ENCODE results near the gene NFE2L2.

DNA sequence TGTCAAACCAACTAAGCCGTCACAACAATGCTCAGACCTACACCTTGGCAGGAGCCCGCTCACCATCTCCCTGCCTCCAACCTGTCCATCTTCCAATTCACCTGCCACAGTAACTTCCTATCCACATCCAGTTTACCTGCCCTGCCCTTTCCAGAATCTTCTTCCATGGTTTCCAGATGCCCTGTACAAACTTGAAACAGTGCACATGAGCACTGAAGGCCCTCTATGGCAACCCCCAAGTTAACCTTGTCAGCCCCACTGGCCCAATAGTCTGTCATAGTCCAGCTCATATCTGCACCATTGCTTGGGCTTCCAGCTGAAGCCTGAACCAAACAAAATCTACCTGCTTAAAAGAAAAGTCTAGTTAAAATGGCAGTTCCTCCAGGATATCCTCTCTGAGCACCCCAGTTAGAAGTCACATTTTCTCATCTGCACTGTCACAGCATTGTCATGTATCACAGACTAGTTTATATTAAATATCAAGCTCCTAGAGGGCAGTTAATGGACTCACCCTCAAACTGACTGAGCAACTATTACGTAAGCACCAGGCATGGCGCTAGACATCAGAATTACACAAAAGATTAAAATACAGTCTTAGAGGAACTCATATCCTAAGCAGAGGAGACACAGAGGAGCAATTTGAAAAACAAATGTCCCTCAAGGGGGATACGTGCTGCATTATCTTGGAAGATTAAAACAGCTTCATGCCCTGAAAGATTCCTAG lies 11.6 kb downstream of the NFE2L2 start:
- TF ChIP-seq POLR2A (IDR thresholded peaks at IDR 0.05; ENCODE audit: low read length) (no peak), GATA1 (IDR thresholded peaks at IDR 0.05; ENCODE audit: low read depth, low read length) (no peak)

Measured in erythroblast (primary cell).